IMR-90 (cell line): ENCODE data around the gene BTNL2. TPM values are rescaled to one million over a fixed set of nuclear protein-coding genes. Genes with fewer than 3 reads are reported as not detected.

Experiments used
- ATAC-seq: fragments of 200-7000 bp; cut with Tn5 transposase; 2 replicates; pipeline ENCODE4 v1.9.1; 2020; ENCODE audit warnings: low read depth, mild to moderate bottlenecking, moderate library complexity
- BruUV-seq: library from RNA; stranded (reverse); fragments of 400-500 nt; replicated peaks from 2 replicates; lab custom pipeline; 2021; lab: Mats Ljungman, UMichigan
- CTCF ChIA-PET: fragments of 300-600 bp; formaldehyde crosslinking; extraction: SDS; loops from one replicate; lab custom pipeline; 2021; ENCODE audit warnings: antibody characterized with exemption; lab: Yijun Ruan, JAX
- POLR2A ChIA-PET: fragments of 300-600 bp; sonication (Branson Sonifier 250); formaldehyde crosslinking; loops from one replicate; lab custom pipeline; 2022; ENCODE audit warnings: antibody characterized with exemption; ENCODE audit not compliant: unreplicated experiment; lab: Charles Lee
- DNase-seq: peaks from one replicate; pipeline ENCODE4 v3.0.0; 2013
- H2AFZ ChIP-seq: replicated peaks from 2 replicates; pipeline ENCODE3; 2013; ENCODE audit warnings: low read length, mild to moderate bottlenecking; ENCODE audit not compliant: poor library complexity
- H2AK5ac ChIP-seq: 2 replicates; pipeline ENCODE4 v1.6.1; 2013; ENCODE audit warnings: low read depth, low read length, inconsistent platforms
- H2AK9ac ChIP-seq: replicated peaks from 2 replicates; pipeline ENCODE3; 2013; ENCODE audit warnings: mild to moderate bottlenecking, low read depth, low read length, moderate library complexity; ENCODE audit not compliant: poor library complexity
- H2BK120ac ChIP-seq: 2 replicates; pipeline ENCODE4 v1.6.1; 2013; ENCODE audit warnings: low read depth, low read length, inconsistent platforms
- H2BK15ac ChIP-seq: 3 replicates; pipeline ENCODE4 v1.6.1; 2013; ENCODE audit warnings: low read depth, low read length, inconsistent platforms
- H2BK20ac ChIP-seq: 2 replicates; pipeline ENCODE4 v1.6.1; 2013; ENCODE audit warnings: low read depth, mild to moderate bottlenecking, inconsistent platforms, low read length, moderate library complexity
- H2BK5ac ChIP-seq: 2 replicates; pipeline ENCODE4 v1.6.1; 2013; ENCODE audit warnings: mild to moderate bottlenecking, low read depth, low read length, inconsistent platforms; ENCODE audit not compliant: poor library complexity, severe bottlenecking
- H3K14ac ChIP-seq: replicated peaks from 2 replicates; pipeline ENCODE4 v1.6.1; 2013; ENCODE audit warnings: low read depth, low read length, inconsistent platforms
- H3K18ac ChIP-seq: 2 replicates; pipeline ENCODE4 v1.6.1; 2013; ENCODE audit warnings: low read depth, low read length, control low read depth
- H3K23ac ChIP-seq: 2 replicates; pipeline ENCODE4 v1.6.1; 2013; ENCODE audit warnings: low read depth, low read length, inconsistent platforms
- H3K27ac ChIP-seq: 2 replicates; pipeline ENCODE4 v1.5.1; 2013; ENCODE audit warnings: mild to moderate bottlenecking, control low read depth, low read length; ENCODE audit not compliant: insufficient read depth
- H3K27me3 ChIP-seq: 2 replicates; pipeline ENCODE4 v1.6.1; 2013; ENCODE audit warnings: low read length; ENCODE audit not compliant: control insufficient read depth, insufficient read depth
- H3K36me3 ChIP-seq: 2 replicates; pipeline ENCODE4 v1.6.1; 2013; ENCODE audit warnings: low read length, mixed read lengths; ENCODE audit not compliant: control insufficient read depth, insufficient read depth
- H3K4ac ChIP-seq: 2 replicates; pipeline ENCODE4 v1.6.1; 2013; ENCODE audit warnings: low read depth, low read length, inconsistent platforms
- H3K4me1 ChIP-seq: 2 replicates; pipeline ENCODE4 v1.6.1; 2013; ENCODE audit warnings: low read length, mixed read lengths; ENCODE audit not compliant: control insufficient read depth, insufficient read depth
- H3K4me2 ChIP-seq: 2 replicates; pipeline ENCODE4 v1.6.1; 2013; ENCODE audit warnings: low read depth, mild to moderate bottlenecking, control low read depth, low read length, moderate library complexity
- H3K4me3 ChIP-seq: 2 replicates; pipeline ENCODE4 v1.5.1; 2013; ENCODE audit warnings: low read depth, mild to moderate bottlenecking, control low read depth, low read length, moderate library complexity; ENCODE audit not compliant: insufficient read depth
- H3K56ac ChIP-seq: 2 replicates; pipeline ENCODE4 v1.6.1; 2013; ENCODE audit warnings: low read length, inconsistent platforms; ENCODE audit not compliant: insufficient read depth; ENCODE audit errors: extremely low read depth
- H3K79me1 ChIP-seq, 2 experiments: 2 replicates each; pipeline ENCODE4 v1.6.1; 2013; ENCODE audit warnings: low read length in 2 of 2, inconsistent platforms in 1 of 2, low read depth in 1 of 2
- H3K9ac ChIP-seq: 2 replicates; pipeline ENCODE4 v1.6.1; 2013; ENCODE audit warnings: low read depth, low read length, control low read depth
- H3K9me1 ChIP-seq: 2 replicates; pipeline ENCODE4 v1.6.1; 2013; ENCODE audit warnings: low read length, inconsistent platforms; ENCODE audit not compliant: insufficient read depth
- H3K9me3 ChIP-seq: 2 replicates; pipeline ENCODE4 v1.6.1; 2013; ENCODE audit warnings: low read length; ENCODE audit not compliant: control insufficient read depth, insufficient read depth
- H4K20me1 ChIP-seq: 2 replicates; pipeline ENCODE4 v1.6.1; 2013; ENCODE audit warnings: low read length, inconsistent platforms; ENCODE audit not compliant: insufficient read depth
- H4K5ac ChIP-seq: 2 replicates; pipeline ENCODE4 v1.6.1; 2013; ENCODE audit warnings: mild to moderate bottlenecking, low read depth, low read length, control low read depth
- H4K8ac ChIP-seq, 2 experiments: 2 replicates each; pipeline ENCODE4 v1.6.1; 2013; ENCODE audit warnings: low read depth in 2 of 2, low read length in 2 of 2, control low read depth in 1 of 2, inconsistent platforms in 1 of 2
- H4K91ac ChIP-seq: 2 replicates; pipeline ENCODE4 v1.6.1; 2013; ENCODE audit warnings: low read depth, low read length, inconsistent platforms; ENCODE audit not compliant: insufficient read depth
- BHLHE40 ChIP-seq: fragments of 150-350 bp; IDR thresholded peaks from 2 replicates; pipeline ENCODE4 v1.6.1; 2016; ENCODE audit warnings: mild to moderate bottlenecking, low read depth, low read length
- CEBPB ChIP-seq: IDR thresholded peaks from 2 replicates; pipeline ENCODE4 v1.6.1; 2012; ENCODE audit warnings: low read depth, low read length, improper control_type of control experiment
- CHD1 ChIP-seq: IDR thresholded peaks from 2 replicates; pipeline ENCODE4 v1.6.1; 2012; ENCODE audit warnings: low read depth, low read length, improper control_type of control experiment
- FOS ChIP-seq: fragments of 150-350 bp; IDR thresholded peaks from 2 replicates; pipeline ENCODE4 v1.6.1; 2016; ENCODE audit warnings: low read depth, low read length
- MAFK ChIP-seq: IDR thresholded peaks from 2 replicates; pipeline ENCODE4 v1.6.1; 2012; ENCODE audit warnings: low read depth, low read length, improper control_type of control experiment
- MXI1 ChIP-seq: IDR thresholded peaks from 2 replicates; pipeline ENCODE4 v1.6.1; 2012; ENCODE audit warnings: low read depth, mild to moderate bottlenecking, low read length, moderate library complexity, borderline replicate concordance
- NFE2L2 ChIP-seq: fragments of 150-350 bp; IDR thresholded peaks from 2 replicates; pipeline ENCODE4 v1.6.1; 2016; ENCODE audit warnings: low read depth, mild to moderate bottlenecking, low read length
- POLR2A ChIP-seq: IDR thresholded peaks from 2 replicates; pipeline ENCODE4 v1.6.1; 2012; ENCODE audit warnings: mild to moderate bottlenecking, low read depth, low read length
- RAD21 ChIP-seq: IDR thresholded peaks from 2 replicates; pipeline ENCODE4 v1.6.1; 2012; ENCODE audit warnings: low read length, improper control_type of control experiment
- RCOR1 ChIP-seq: IDR thresholded peaks from 2 replicates; pipeline ENCODE4 v1.6.1; 2012; ENCODE audit warnings: mild to moderate bottlenecking, low read length, improper control_type of control experiment; ENCODE audit not compliant: insufficient replicate concordance
- RFX5 ChIP-seq: IDR thresholded peaks from 2 replicates; pipeline ENCODE4 v1.8.0; 2012; ENCODE audit warnings: low read depth, mild to moderate bottlenecking, low read length, moderate library complexity
- WGBS, 2 experiments: methylation state at CpG; one replicate each; pipeline versions ENCODE4 v1.1.5 to v1.1.7; 2013; ENCODE audit warnings: missing lambda C conversion rate in 2 of 2; ENCODE audit not compliant: insufficient read length in 1 of 2; ENCODE audit errors: extremely low coverage in 2 of 2; 5-methylcytosine and 5-hydroxymethylcytosine counted together
- dilution Hi-C: fragments of 300-500 bp; cut with HindIII; formaldehyde crosslinking; loops from one replicate; pipeline ENCODE4 v1.14.3; 2018; ENCODE audit warnings: low sequenced_read_pairs; ENCODE audit not compliant: unreplicated experiment
- in situ Hi-C: fragments of 300-500 bp; cut with MboI; formaldehyde crosslinking; loops from 3 replicates; pipeline ENCODE4 v1.14.3; 2019; ENCODE audit warnings: low sequenced_read_pairs, inconsistent platforms, mixed read lengths
- intact Hi-C: fragments of 100-400 bp; cut with micrococcal nuclease; formaldehyde crosslinking; loops from 2 replicates; pipeline ENCODE4 v1.10.0; 2022
- polyA plus RNA-seq, 3 experiments: library from polyadenylated mRNA; depleted of rRNA; stranded (reverse); fragments of >200 nt; gene quantifications; 2 replicates each; pipeline ENCODE4 v1.2.3, GENCODE V29; 2012; ENCODE audit warnings: low replicate concordance in 1 of 3
- total RNA-seq: library from RNA; depleted of rRNA; stranded (reverse); fragments of >200 nt; gene quantifications from 2 replicates; pipeline ENCODE4 v1.2.3, GENCODE V29; 2012
- TF ChIP-seq, protein P1 (sequence below): fragments of 150-350 bp; IDR thresholded peaks from 2 replicates; pipeline ENCODE4 v1.6.1; 2016; ENCODE audit warnings: low read depth, mild to moderate bottlenecking, low read length, moderate library complexity, borderline replicate concordance
- TF ChIP-seq, protein P2 (sequence below): conservative IDR thresholded peaks from 2 replicates; pipeline ENCODE4 v1.5.1; 2012; ENCODE audit warnings: mild to moderate bottlenecking, low read depth, low read length, improper control_type of control experiment
- TF ChIP-seq, protein P3 (sequence below): fragments of 150-350 bp; IDR thresholded peaks from 2 replicates; pipeline ENCODE4 v1.6.1; 2017; ENCODE audit warnings: mild to moderate bottlenecking, antibody characterized with exemption, low read length, low read depth

Gene BTNL2
- total and polyA plus RNA-seq, 2 of the 4 experiments (the other 2 are of a cell fraction), result not detected

DNA sequence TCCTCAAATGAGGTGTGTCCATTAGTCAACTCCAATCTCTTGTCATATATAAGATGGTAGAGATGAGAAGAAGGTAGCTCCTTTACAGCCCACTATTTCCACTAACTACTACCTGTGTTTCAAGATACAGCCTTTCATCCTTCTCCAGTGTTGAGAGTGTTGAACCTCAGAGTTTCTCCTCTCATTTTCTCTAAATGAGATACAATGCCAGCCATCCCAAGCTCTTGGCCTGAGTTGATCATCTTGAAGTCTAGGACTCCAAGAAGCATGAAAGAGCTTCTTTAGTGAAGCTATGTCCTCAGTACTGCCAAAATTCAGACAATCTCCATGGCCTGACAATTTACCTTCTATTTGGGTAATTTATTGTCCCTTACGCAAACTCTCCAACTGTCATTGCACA, 32.2 kb upstream of the BTNL2 start:
- Histone ChIP-seq H2AK5ac (no peak overlapping the region), H3K27me3 (no peaks in the 10 kb centered on the region; the same call in 1 of the 2 replicates), H4K91ac (no peak overlapping the region), H3K4me3 (no peak overlapping the region), H4K20me1 (no peaks in the 10 kb centered on the region), H4K5ac (no peak overlapping the region), H3K4ac (no peak overlapping the region), H2BK5ac (no peak overlapping the region), H2BK20ac (no peak overlapping the region), H3K23ac (no peak overlapping the region), H3K56ac (no peak overlapping the region), H2AK9ac (no peak overlapping the region), H3K9me1 (no peaks in the 10 kb centered on the region), H4K8ac (no peak overlapping the region), H3K9me3 (no peaks in the 10 kb centered on the region), H3K14ac (no peak overlapping the region), H3K4me2 (no peak overlapping the region), H2BK120ac (no peak overlapping the region), H3K9ac (no peak overlapping the region), H3K4me1 (no peaks in the 10 kb centered on the region), H3K36me3 (no peaks in the 10 kb centered on the region), H2AFZ (no peak overlapping the region), H3K79me1 (no peaks in the 10 kb centered on the region), H2BK15ac (no peak overlapping the region), H3K27ac (no peak overlapping the region), H3K18ac (no peak overlapping the region)
- ChIA-PET POLR2A (interaction anchor here (0.6 kb wide), 1 partner anchor 850 kb away, joined by 3 read pairs; the partner anchor contains the start of gene WDR46), CTCF (no interaction called here)
- no TSS peak for BruUV-seq
- dilution Hi-C loops, result no loop called here
- in situ Hi-C loops, result no loop called here
- WGBS, 2 experiments, result no CpG with 5 or more reads among the region's 1 CpG
- ATAC-seq, result no peak
- no peak for DNase-seq
- intact Hi-C loops, result no loop called here
- TF ChIP-seq, protein P1, sequence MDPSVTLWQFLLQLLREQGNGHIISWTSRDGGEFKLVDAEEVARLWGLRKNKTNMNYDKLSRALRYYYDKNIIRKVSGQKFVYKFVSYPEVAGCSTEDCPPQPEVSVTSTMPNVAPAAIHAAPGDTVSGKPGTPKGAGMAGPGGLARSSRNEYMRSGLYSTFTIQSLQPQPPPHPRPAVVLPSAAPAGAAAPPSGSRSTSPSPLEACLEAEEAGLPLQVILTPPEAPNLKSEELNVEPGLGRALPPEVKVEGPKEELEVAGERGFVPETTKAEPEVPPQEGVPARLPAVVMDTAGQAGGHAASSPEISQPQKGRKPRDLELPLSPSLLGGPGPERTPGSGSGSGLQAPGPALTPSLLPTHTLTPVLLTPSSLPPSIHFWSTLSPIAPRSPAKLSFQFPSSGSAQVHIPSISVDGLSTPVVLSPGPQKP, result no peak
- TF ChIP-seq NFE2L2 (no peak), CHD1 (no peak), RAD21 (no peak), FOS (no peak), MAFK (no peak), RCOR1 (no peak), BHLHE40 (no peak), POLR2A (no peak), CEBPB (no peak), RFX5 (no peak), MXI1 (no peak)
- TF ChIP-seq, protein P2, sequence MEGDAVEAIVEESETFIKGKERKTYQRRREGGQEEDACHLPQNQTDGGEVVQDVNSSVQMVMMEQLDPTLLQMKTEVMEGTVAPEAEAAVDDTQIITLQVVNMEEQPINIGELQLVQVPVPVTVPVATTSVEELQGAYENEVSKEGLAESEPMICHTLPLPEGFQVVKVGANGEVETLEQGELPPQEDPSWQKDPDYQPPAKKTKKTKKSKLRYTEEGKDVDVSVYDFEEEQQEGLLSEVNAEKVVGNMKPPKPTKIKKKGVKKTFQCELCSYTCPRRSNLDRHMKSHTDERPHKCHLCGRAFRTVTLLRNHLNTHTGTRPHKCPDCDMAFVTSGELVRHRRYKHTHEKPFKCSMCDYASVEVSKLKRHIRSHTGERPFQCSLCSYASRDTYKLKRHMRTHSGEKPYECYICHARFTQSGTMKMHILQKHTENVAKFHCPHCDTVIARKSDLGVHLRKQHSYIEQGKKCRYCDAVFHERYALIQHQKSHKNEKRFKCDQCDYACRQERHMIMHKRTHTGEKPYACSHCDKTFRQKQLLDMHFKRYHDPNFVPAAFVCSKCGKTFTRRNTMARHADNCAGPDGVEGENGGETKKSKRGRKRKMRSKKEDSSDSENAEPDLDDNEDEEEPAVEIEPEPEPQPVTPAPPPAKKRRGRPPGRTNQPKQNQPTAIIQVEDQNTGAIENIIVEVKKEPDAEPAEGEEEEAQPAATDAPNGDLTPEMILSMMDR, result no peak
- TF ChIP-seq, protein P3, sequence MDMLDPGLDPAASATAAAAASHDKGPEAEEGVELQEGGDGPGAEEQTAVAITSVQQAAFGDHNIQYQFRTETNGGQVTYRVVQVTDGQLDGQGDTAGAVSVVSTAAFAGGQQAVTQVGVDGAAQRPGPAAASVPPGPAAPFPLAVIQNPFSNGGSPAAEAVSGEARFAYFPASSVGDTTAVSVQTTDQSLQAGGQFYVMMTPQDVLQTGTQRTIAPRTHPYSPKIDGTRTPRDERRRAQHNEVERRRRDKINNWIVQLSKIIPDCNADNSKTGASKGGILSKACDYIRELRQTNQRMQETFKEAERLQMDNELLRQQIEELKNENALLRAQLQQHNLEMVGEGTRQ, result no peak
